Measurements from ENCODE around the gene COL23A1. TPM values are rescaled to one million over a fixed set of nuclear protein-coding genes. Genes with fewer than 3 reads are reported as not detected.

The COL23A1 gene
- total and polyA plus RNA-seq, 2 donors (not counting 1 experiment from before 2014, with no cell fraction given), result 0.20 TPM; not detected in 1

GRCh38 chr5:178392931-178393394, 197.2 kb downstream of the COL23A1 start:
- POLR2A ChIA-PET, result no interaction called here
- no peaks in the 10 kb centered on the region for H4K20me1 ChIP-seq (ENCODE audit: control insufficient read depth, insufficient read depth, low read length, poor library complexity, severe bottlenecking)
- Mint-ChIP-seq H3K27me3 (peaks cover 10% of the 10 kb centered on the region), H3K4me3 (no peak overlapping the region), H3K4me1 (no peaks in the 10 kb centered on the region), H3K9me3 (ENCODE audit: insufficient read depth) (no peaks in the 10 kb centered on the region), H3K27ac (no peak overlapping the region)
- H3K9me3 ChIP-seq (ENCODE audit: control extremely low read depth in 1 of 3, control insufficient read depth in 2 of 3, insufficient read depth in 1 of 3, low read length in 2 of 3), result no peaks in the 10 kb centered on the region
- H2AFZ ChIP-seq (ENCODE audit: insufficient read depth, low read depth, low read length, poor library complexity, severe bottlenecking), result no peak overlapping the region
- no peak for ATAC-seq (ENCODE audit: low read depth)
- no peak overlapping the region for H3K4me3 ChIP-seq (ENCODE audit: control extremely low read depth in 1 of 5, extremely low read depth in 1 of 5, insufficient read depth in 1 of 5, low read depth in 2 of 5, low read length in 4 of 5)
- no peak overlapping the region for H3K9ac ChIP-seq (ENCODE audit: low read length)
- TF ChIP-seq, protein P1, sequence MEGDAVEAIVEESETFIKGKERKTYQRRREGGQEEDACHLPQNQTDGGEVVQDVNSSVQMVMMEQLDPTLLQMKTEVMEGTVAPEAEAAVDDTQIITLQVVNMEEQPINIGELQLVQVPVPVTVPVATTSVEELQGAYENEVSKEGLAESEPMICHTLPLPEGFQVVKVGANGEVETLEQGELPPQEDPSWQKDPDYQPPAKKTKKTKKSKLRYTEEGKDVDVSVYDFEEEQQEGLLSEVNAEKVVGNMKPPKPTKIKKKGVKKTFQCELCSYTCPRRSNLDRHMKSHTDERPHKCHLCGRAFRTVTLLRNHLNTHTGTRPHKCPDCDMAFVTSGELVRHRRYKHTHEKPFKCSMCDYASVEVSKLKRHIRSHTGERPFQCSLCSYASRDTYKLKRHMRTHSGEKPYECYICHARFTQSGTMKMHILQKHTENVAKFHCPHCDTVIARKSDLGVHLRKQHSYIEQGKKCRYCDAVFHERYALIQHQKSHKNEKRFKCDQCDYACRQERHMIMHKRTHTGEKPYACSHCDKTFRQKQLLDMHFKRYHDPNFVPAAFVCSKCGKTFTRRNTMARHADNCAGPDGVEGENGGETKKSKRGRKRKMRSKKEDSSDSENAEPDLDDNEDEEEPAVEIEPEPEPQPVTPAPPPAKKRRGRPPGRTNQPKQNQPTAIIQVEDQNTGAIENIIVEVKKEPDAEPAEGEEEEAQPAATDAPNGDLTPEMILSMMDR (IDR thresholded peaks at IDR 0.05), result no peak
- no peak for TF ChIP-seq EZH2 (IDR thresholded peaks at IDR 0.05; ENCODE audit: borderline replicate concordance, insufficient read depth, low read depth, low read length, poor library complexity, severe bottlenecking)
- no peaks in the 10 kb centered on the region for H3K4me1 ChIP-seq (ENCODE audit: control insufficient read depth in 2 of 2, insufficient read depth in 2 of 2, low read length in 2 of 2)
- no peak overlapping the region for H3K4me2 ChIP-seq (replicated peaks; ENCODE audit: low read depth, low read length, poor library complexity, severe bottlenecking)
- CTCF ChIA-PET, result no interaction called here
- H3K79me2 ChIP-seq (ENCODE audit: control insufficient read depth, insufficient read depth, low read length), result no peaks in the 10 kb centered on the region
- no peaks in the 10 kb centered on the region for H3K36me3 ChIP-seq (replicated peaks in 1 of 2; ENCODE audit: control extremely low read depth in 1 of 2, control insufficient read depth in 1 of 2, extremely low read depth in 1 of 2, insufficient read depth in 2 of 2, low read length in 1 of 2)
- no peak for DNase-seq
- H3K27ac ChIP-seq (ENCODE audit: low read length in 2 of 2), result no peak overlapping the region
- intact Hi-C loops (cut with micrococcal nuclease), result no loop called here
- H3K27me3 ChIP-seq (replicated peaks in 1 of 4; ENCODE audit: control extremely low read depth in 1 of 4, control insufficient read depth in 3 of 4, insufficient read depth in 4 of 4, low read length in 3 of 4), result no peaks in the 10 kb centered on the region
- WGBS (ENCODE audit: insufficient coverage), result 71% methylated on average over 11 of the region's 11 CpGs

DNA sequence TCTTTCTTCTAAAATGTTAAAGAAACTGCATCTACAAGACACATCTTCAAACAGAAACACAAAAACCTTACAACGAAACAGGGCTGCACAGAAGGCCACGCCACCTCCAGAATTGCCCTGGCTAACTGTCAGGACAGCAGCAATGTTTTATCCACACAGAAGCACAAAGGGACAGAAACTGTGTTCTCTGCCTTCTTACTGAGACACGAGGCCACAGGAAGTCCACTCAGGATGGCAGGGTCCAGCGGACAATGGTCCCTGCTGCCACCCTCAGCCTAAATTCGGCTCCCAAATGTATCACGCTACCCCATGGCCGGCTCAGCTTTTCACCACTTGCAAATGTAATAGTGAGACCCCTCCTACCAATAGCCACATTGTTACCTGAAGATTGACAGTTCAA, 197.8 kb downstream of the COL23A1 start:
- H3K79me2 ChIP-seq (ENCODE audit: control insufficient read depth, insufficient read depth, low read length), result no peaks in the 10 kb centered on the region
- no peak overlapping the region for H3K4me2 ChIP-seq (replicated peaks; ENCODE audit: low read depth, low read length, poor library complexity, severe bottlenecking)
- no peak overlapping the region for H3K4me3 Mint-ChIP-seq
- intact Hi-C loops (cut with micrococcal nuclease), result no loop called here
- H3K9ac ChIP-seq (ENCODE audit: low read length), result no peak overlapping the region
- H3K27me3 ChIP-seq (replicated peaks in 1 of 4; ENCODE audit: control extremely low read depth in 1 of 4, control insufficient read depth in 3 of 4, insufficient read depth in 4 of 4, low read length in 3 of 4), result no peaks in the 10 kb centered on the region
- DNase-seq, result no peak
- no peaks in the 10 kb centered on the region for H3K36me3 ChIP-seq (replicated peaks in 1 of 2; ENCODE audit: control extremely low read depth in 1 of 2, control insufficient read depth in 1 of 2, extremely low read depth in 1 of 2, insufficient read depth in 2 of 2, low read length in 1 of 2)
- H3K27me3 Mint-ChIP-seq, result peaks cover 13% of the 10 kb centered on the region
- CTCF ChIA-PET, result no interaction called here
- H3K4me1 ChIP-seq (ENCODE audit: control insufficient read depth in 2 of 2, insufficient read depth in 2 of 2, low read length in 2 of 2), result no peaks in the 10 kb centered on the region
- no peak overlapping the region for H3K27ac ChIP-seq (ENCODE audit: low read length in 2 of 2)
- ATAC-seq (ENCODE audit: low read depth), result no peak
- H3K4me1 Mint-ChIP-seq, result no peaks in the 10 kb centered on the region
- WGBS (ENCODE audit: insufficient coverage), result 87% methylated on average over 5 of the region's 7 CpGs
- no peaks in the 10 kb centered on the region for H3K9me3 Mint-ChIP-seq (ENCODE audit: insufficient read depth)
- H3K9me3 ChIP-seq (ENCODE audit: control extremely low read depth in 1 of 3, control insufficient read depth in 2 of 3, insufficient read depth in 1 of 3, low read length in 2 of 3), result no peaks in the 10 kb centered on the region
- TF ChIP-seq EZH2 (IDR thresholded peaks at IDR 0.05; ENCODE audit: borderline replicate concordance, insufficient read depth, low read depth, low read length, poor library complexity, severe bottlenecking), result no peak
- TF ChIP-seq, protein P1 (IDR thresholded peaks at IDR 0.05), result no peak
- POLR2A ChIA-PET, result no interaction called here
- H3K27ac Mint-ChIP-seq, result no peak overlapping the region
- H2AFZ ChIP-seq (ENCODE audit: insufficient read depth, low read depth, low read length, poor library complexity, severe bottlenecking), result no peak overlapping the region
- H3K4me3 ChIP-seq (ENCODE audit: control extremely low read depth in 1 of 5, extremely low read depth in 1 of 5, insufficient read depth in 1 of 5, low read depth in 2 of 5, low read length in 4 of 5), result no peak overlapping the region
- H4K20me1 ChIP-seq (ENCODE audit: control insufficient read depth, insufficient read depth, low read length, poor library complexity, severe bottlenecking), result no peaks in the 10 kb centered on the region

Data from B cell (primary cell).